NOMO-1 treated with DMSO at 0.1 percent for 48 hours (cell line): ENCODE results near the gene CHID1.

Experiments used
- DNase-seq: peaks from one replicate; lab custom pipeline; 2025; ENCODE audit not compliant: unreplicated experiment; lab: John Stamatoyannopoulos, UW

CHID1 gene

GRCh38 chr11:888310-889212 lies 22.0 kb downstream of the CHID1 start:
- no peak for DNase-seq

GRCh38 chr11:887589-887988 lies 23.0 kb downstream of the CHID1 start:
- DNase-seq = no peak

DNA sequence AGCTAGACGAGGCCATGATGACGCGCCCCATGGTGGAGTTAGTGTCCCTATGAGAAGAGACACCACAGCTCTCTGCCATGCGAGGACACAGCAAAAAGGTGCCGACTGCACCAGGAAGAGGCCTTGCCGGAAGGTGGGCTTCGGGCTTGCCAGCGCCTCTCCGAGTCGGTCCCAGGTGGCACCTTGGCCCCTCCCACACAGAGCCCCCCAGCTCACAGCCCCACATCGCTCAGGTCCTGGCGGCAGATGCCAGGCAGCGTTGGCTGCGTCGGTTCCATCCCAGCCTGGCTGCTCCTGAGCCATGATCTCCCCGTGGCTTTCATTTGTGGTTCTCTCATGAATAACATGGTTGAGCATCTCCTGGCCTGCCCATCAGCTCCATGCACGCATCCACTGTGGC lies 24.0 kb downstream of the CHID1 start:
- DNase-seq = no peak

- no peak for DNase-seq
Measured at GRCh38 chr11:884578-885070, 26.0 kb downstream of the CHID1 start.

- DNase-seq = no peak
Measured at GRCh38 chr11:883527-883926, 27.1 kb downstream of the CHID1 start.

GRCh38 chr11:882596-882995 lies 28.0 kb downstream of the CHID1 start:
- no peak for DNase-seq

GRCh38 chr11:880447-880846 lies 30.2 kb downstream of the CHID1 start:
- DNase-seq = no peak

DNA sequence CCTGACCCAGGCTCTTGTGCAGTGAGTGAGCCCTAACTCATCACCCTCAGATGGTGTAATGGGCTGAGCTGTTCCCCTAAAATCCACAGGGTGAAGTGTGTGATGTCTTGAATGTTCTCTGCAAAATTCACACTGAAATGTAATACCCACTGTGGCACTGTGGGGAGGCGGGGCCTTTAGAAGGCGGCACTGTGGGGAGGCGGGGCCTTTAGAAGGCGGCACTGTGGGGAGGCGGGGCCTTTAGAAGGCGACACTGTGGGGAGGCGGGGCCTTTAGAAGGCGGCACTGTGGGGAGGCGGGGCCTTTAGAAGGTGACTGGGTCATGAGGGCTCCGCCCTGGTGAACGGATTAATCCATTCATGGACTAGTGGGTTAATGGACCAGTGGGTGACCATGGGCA lies 33.0 kb downstream of the CHID1 start:
- DNase-seq = no peak

DNA sequence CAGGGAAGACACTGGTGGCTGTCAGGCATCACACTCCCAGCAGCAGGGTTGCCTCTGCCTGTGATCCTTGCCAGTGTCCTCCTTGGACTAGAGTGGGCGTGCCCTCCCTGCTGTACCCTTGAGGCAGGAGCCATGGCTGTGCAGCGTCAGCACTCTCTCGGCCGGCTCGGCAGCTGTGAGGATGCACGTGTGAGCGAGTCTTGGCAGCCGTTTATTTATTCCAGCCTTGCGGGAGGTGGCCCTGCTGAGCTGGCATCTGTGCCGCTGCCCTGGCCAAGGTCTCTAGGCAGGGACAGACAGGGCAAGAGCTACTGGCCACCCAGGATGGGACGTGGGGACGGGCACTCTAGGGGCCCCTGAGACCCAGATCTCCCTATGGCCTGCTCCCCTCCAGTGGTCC lies 34.1 kb downstream of the CHID1 start:
- no peak for DNase-seq

DNA sequence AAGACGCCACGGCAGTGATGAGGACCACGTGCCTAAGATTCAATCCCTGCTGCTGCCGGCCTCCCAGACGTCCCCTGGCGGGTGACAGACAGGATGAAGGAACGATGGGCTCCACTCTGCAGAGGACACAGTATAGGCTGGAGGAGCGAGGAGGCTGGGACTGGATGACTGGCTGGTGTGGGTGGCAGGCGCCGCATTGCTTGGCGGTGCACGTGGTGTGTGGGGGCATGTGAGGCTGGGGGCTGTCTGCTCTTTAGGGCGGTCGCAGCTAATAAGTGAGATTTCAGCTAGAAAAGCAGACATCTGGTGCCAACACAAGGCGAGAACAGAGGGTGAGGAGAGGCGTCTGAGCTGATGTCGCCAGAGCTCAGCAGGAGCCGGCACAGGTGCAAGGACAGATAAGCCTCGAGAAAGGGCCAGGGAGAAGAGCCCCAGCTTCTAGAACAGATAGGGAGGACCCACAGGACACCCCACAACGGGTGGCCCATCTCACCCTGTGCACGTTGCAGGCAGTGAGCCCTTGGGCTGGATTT lies 34.8 kb downstream of the CHID1 start:
- DNase-seq = no peak

- no peak for DNase-seq
Measured at GRCh38 chr11:875203-875602, 35.4 kb downstream of the CHID1 start.

- no peak for DNase-seq
Measured at GRCh38 chr11:873706-874105, 36.9 kb downstream of the CHID1 start.

DNA sequence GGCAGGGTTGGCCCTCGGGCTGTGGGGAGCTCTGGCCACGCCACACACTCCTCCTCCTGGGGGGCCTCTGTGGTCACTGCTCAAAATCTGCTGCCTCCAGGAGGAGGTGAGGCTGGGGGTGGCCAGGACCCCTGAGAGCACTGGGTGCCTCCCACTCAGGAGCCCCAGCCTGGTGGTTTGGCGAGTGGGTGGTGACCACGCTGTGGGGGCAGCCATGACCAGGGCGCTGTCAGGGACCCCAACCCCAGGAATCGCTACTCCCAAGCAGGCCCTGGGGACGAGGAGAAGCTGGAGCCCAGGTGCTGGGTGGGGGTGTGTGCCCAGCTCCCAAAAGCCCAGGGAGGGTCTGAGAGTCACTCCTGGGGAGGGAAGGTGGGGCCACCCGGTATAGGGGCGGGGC lies 37.8 kb downstream of the CHID1 start:
- no peak for DNase-seq

GRCh38 chr11:871472-871871 lies 39.1 kb downstream of the CHID1 start:
- no peak for DNase-seq

- DNase-seq = no peak
Measured at GRCh38 chr11:870418-870817, 40.2 kb downstream of the CHID1 start.

DNA sequence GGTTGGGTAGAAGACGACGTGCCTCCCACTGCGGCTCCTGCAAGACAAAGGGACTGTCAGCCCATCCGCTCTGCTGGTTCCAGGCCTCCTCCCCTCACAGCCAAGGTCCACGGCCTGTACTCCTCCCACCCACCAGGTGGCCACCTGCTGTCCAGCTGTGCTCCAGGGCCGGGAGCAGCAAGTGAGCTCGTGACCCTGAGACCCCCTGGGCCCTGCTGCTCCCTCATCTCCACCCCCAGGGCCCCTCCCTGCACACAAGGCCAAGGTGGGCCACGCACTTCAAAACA lies 40.5 kb downstream of the CHID1 start:
- no peak for DNase-seq

- DNase-seq = no peak
Measured at GRCh38 chr11:869399-870126, 41.0 kb downstream of the CHID1 start.

DNA sequence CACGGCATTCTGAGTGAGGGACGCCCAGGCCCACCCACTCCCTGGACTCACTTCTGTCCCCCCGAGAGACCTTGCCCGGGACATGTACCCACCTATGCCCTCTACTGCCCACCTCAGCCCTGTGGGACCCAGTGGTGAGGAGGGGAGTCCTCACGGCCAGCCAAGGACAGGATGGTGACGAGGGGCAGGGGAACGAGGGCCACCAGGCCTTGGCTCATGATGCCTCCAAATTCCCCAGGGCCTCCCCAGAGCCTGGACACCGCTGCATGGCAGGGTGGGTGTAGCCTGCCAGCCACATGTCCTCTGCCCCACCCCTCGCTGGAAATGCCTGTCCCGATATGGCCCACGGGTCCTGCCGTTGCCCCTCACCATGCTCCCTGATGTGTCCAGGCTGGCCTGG lies 41.8 kb downstream of the CHID1 start:
- DNase-seq = no peak

- no peak for DNase-seq
Measured at GRCh38 chr11:868394-868793, 42.2 kb downstream of the CHID1 start.

DNA sequence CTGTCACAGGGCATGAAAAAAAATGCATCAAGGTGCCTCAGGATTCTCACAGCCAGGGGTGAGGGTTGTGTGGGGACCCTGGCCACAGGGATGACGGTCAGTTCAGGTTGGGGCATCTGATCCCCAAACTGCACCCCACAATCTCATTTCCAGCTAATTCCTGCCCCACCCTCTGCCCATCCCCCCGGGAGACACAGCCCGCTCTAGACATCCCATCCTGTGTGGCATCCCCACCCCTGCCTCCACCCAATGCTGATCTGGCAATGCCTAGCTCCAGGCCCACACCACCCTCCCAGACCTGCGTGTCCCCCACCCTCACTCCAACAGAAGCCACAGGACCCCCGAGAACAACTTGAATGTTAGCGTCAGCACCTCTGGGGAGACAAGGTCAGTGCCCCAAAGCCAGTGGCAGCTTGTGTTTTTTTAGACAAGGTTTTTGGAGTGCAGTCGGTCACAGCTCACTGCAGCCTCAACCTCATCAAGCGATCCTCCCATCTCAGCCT lies 42.7 kb downstream of the CHID1 start:
- DNase-seq = no peak

GRCh38 chr11:866481-866880 lies 44.1 kb downstream of the CHID1 start:
- DNase-seq = no peak
